GM21360 (cell line): ENCODE data around the gene SPRY4.
"Not testable (repeated sequence)": the region's sequence is repeated elsewhere in the genome, so short reads cannot be mapped to it uniquely, and the experiment has no call there.

ENCODE experiments used
- ATAC-seq: cut with Tn5 transposase; IDR thresholded peaks from one replicate; pipeline ENCODE4 v1.9.1; 2021; ENCODE audit warnings: mild to moderate bottlenecking, moderate library complexity; ENCODE audit not compliant: unreplicated experiment

Gene SPRY4

GRCh38 chr5:142316051-142316450 is 8.8 kb downstream of the SPRY4 start:
- no peak for ATAC-seq

GRCh38 chr5:142315096-142315900 is 9.5 kb downstream of the SPRY4 start:
- no peak for ATAC-seq

GRCh38 chr5:142314606-142315005 is 10.2 kb downstream of the SPRY4 start:
- ATAC-seq, result no peak

GRCh38 chr5:142314109-142314508 is 10.7 kb downstream of the SPRY4 start:
- ATAC-seq, result no peak

GRCh38 chr5:142313682-142314081 is 11.1 kb downstream of the SPRY4 start:
- no peak for ATAC-seq

GRCh38 chr5:142313275-142313674 is 11.5 kb downstream of the SPRY4 start:
- ATAC-seq, result no peak

GRCh38 chr5:142312399-142312798 is 12.4 kb downstream of the SPRY4 start:
- ATAC-seq, result no peak

GRCh38 chr5:142311725-142312124 is 13.1 kb downstream of the SPRY4 start:
- no peak for ATAC-seq

GRCh38 chr5:142310803-142311202 is 14.0 kb downstream of the SPRY4 start:
- ATAC-seq, result no peak

GRCh38 chr5:142309747-142310318 is 15.0 kb downstream of the SPRY4 start:
- ATAC-seq, result no peak

GRCh38 chr5:142308358-142308757 is 16.5 kb downstream of the SPRY4 start:
- ATAC-seq, result no peak

- ATAC-seq, result no peak
Measured at GRCh38 chr5:142307146-142307890, 17.5 kb downstream of the SPRY4 start.

GRCh38 chr5:142306077-142306502 is 18.7 kb downstream of the SPRY4 start:
- no peak for ATAC-seq

- no peak for ATAC-seq
Measured at GRCh38 chr5:142305211-142305610, 19.6 kb downstream of the SPRY4 start.

- no peak for ATAC-seq
Measured at GRCh38 chr5:142304013-142304701, 20.7 kb downstream of the SPRY4 start.

GRCh38 chr5:142303565-142303964 is 21.3 kb downstream of the SPRY4 start:
- ATAC-seq, result no peak

GRCh38 chr5:142301540-142301939 is 23.3 kb downstream of the SPRY4 start:
- no peak for ATAC-seq

GRCh38 chr5:142300677-142301076 is 24.1 kb downstream of the SPRY4 start:
- no peak for ATAC-seq

GRCh38 chr5:142298789-142299188 is 26.0 kb downstream of the SPRY4 start:
- no peak for ATAC-seq

- not testable (repeated sequence) for ATAC-seq
Measured at GRCh38 chr5:142297786-142298185, 27.0 kb downstream of the SPRY4 start.

GRCh38 chr5:142296914-142297417 is 27.9 kb downstream of the SPRY4 start:
- ATAC-seq, result no peak
